GM18505 (cell line): Measurements from ENCODE around the gene DEXI.
A peak's percentile ranks its signal among the peaks of the same experiment; 100 is the strongest.

Experiments
- ATAC-seq: cut with Tn5 transposase; IDR thresholded peaks from one replicate; pipeline ENCODE4 v1.9.1; 2021; ENCODE audit not compliant: unreplicated experiment
- POLR2A ChIP-seq: IDR thresholded peaks from 4 replicates; pipeline ENCODE4 v1.6.1; 2011; ENCODE audit warnings: borderline replicate concordance; ENCODE audit not compliant: insufficient read depth, insufficient read length; ENCODE audit errors: extremely low read depth

The DEXI gene

DNA sequence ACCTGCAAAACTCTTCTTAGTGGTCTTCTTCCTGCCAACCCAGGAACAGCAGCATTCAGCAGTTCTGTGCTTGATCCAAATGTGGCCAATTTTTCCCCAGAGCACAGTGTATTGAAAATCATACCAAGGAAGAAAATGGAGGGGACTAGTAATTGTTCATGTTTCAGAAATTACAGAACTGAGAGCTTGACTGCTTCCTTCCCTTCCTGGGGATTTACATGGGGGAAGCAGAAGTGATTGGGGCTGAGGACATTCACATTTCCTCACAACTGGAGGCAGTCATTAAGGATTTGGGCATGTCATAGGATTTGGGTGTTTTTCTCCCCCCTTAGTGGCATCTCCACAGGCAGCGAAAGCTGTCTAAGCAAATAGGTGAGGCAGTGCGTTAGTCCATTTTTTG, 45.5 kb downstream of the DEXI start:
- ATAC-seq: no peak
- TF ChIP-seq POLR2A: peak; percentile 34

DNA sequence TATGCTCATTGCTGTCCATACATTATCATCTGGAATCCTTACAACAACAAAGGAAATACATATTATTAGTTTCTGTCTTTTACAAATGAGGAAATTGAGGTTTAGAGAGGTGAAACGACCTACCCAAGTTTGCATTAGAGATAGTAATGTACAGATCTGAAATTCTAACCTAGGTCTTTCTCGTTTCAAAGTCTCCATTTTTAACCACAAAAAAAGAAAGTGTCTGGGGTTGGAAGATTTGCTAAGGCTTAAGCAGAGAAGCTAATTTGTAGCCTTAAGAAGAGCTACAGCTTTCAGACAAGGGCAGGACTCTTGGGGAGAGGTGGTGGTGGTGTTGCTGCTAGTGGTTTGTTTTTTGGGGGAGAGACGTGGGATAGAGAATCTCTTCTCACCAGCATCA, 46.1 kb downstream of the DEXI start:
- no peak for TF ChIP-seq POLR2A
- ATAC-seq: no peak

DNA sequence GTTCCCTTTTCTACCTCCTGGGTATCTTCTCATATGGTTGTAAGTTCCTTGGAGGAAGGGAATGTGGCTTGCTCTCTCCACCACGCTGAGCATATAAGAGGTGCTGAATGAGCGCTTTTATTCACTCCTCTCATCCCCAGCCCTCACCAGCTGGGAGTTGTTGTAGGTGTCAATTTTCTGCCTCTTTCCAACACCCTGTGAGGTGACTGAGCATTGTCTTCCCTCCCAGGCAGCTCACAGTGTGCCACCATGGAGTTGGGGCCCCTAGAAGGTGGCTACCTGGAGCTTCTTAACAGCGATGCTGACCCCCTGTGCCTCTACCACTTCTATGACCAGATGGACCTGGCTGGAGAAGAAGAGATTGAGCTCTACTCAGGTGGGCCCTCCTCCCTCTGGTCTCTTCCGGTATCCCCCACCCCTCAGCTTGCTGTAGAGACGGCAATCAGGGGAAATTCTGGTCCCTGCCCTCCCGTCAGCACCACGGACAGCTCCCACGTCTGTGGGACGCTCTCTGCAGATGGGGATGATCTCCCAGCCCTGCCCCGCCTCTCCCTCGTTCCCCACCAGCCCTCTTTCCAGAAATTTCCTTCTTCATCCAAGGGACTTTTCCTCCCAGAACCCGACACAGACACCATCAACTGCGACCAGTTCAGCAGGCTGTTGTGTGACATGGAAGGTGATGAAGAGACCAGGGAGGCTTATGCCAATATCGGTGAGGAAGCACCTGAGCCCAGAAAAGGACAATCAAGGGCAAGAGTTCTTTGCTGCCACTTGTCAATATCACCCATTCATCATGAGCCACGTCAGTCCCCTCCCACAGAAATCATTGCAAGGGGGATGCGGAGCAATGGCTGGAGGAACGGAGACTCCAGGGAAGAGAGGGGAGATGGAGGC, 47.0 kb downstream of the DEXI start:
- TF ChIP-seq POLR2A: no peak
- ATAC-seq: no peak

DNA sequence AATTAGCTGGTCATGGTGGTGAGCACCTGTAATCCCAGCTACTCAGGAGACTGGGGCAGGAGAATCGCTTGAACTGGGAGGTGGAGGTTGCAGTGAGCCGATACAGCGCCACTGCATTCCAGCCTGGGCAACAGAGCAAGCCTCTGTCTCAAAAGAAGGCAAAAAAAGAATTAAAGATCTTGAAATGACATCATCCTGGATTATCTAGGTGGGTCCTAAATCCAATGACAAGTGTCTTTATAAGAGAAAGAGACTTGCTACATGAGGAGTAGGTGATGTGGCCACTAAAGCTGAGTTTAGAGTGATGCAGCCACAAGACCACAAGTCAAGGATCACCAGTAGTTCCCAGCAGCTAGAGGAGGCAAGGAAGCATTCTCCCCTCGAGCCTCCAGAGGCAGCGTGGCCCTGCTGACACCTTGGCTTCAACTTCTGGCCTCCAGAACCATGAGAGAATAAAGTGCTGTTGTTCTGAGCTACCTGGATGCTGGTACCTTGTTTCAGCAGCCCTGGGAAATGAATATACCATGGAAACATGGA, 49.4 kb downstream of the DEXI start:
- no peak for ATAC-seq
- TF ChIP-seq POLR2A: no peak

DNA sequence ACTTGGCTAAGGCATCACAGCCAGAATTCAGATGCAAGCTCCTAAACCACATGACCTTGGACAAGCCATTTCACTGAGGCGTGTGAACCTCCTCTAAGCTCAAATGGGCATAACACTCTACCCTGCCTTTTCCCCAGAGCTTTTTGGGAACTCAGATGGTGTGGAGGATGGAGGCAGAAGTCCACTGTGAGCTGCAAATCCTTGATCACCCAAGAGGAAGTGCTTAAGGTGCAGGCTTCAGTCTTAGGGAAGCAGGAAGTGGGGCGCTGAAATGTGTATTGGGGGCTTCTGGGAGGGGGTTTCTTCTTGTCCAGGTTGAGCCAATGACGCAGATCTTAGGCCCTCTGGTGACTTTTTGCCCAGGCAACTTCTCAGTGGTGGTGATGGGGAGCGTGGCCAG, 52.4 kb downstream of the DEXI start:
- no peak for ATAC-seq
- TF ChIP-seq POLR2A: no peak

DNA sequence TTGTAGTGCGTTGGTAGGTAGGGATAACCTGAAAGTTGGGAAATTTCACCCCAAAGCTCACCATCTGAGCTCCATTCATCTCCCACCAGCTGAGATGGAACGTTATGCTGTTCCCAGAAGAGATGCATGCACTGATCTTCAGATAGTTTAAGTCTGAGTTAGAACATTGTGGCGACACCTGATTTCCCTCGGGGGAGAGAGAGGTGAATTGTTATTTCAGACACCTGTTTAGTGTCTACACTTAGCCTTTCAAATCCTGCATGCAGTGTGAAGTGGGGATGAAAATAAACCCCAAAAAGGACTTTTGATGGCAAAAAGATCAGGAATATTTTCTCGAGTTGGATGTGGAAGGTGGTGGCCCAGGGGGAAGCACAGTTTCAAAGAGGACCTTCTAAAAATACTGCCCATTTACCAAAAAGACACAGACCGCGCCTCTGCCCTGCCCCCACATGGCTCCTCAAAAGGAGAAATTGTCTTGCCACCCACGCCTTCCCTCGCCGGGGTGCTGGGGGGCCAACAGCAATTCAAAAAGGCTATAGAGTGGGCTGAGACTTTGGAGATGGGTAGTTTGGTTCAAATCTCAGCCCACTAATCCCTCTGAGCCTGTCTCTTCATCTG, 53.8 kb downstream of the DEXI start:
- TF ChIP-seq POLR2A: no peak

DNA sequence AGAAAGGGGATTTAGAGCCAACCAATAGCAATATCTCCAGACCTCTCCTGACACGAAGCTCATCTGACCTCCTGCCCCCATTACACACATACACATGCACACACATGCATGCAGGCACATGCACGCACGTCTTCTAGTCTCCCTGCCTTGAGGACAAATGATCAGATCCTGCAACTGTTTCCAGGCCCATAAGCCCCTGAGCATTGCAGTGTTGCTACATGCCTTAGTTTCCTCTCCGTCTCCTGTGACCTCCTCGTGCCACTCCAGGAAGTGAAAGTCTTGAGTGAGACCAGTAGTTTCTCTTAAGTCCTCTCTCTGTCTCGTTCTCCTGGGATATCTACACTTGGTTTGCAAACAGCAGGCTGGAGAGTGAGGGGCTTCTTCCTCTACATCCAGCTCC, 57.0 kb downstream of the DEXI start:
- no peak for ATAC-seq
- no peak for TF ChIP-seq POLR2A

More for the DNA sequence above, 53.8 kb downstream of the DEXI start:
- no peak for ATAC-seq

DNA sequence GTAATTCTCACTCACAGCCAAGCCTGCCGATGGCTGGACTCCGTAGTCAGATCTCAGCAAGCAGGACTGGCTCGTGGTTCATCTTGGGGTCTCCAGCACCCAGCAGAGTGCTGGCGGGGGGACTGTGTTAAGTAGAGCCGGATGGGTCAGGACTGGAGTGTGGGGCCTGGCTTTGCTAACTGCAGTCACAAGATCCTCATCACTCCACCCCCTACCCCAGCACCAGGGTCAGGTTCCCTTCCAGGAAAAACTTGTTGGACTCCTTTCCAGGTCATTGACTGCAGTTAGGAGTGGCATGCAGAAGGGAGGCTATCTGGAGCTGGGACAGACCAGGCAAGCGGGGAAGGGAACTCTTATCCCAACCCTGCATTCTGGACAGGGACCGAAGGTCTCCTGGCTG, 59.3 kb downstream of the DEXI start:
- ATAC-seq: no peak
- peak; percentile 7 for TF ChIP-seq POLR2A

DNA sequence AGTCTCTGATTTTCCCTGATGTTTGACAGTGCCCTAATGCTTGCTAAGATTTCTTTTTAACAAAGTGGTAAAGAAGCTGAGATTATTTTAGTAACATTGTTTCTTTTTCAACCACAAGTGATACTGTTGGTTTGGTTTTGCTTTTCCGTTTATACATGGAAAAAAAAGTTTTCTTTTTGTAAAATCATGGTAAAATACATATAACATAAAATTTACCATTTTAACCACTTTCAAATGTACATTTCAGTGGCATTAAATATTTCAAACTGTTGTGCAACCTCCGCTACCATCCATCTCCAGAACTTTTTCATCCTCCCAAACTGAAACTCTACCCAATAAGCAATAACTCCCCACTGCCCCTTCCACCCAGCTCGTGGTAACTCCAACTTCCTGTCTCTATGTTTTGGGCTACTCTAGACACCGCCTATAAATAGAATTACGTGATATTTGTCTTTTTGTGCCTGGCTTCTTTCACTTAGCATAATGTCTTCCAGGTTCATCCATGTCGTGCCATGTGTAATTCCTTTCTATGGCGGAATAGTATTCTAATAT, 60.7 kb downstream of the DEXI start:
- no peak for TF ChIP-seq POLR2A
- ATAC-seq: no peak

DNA sequence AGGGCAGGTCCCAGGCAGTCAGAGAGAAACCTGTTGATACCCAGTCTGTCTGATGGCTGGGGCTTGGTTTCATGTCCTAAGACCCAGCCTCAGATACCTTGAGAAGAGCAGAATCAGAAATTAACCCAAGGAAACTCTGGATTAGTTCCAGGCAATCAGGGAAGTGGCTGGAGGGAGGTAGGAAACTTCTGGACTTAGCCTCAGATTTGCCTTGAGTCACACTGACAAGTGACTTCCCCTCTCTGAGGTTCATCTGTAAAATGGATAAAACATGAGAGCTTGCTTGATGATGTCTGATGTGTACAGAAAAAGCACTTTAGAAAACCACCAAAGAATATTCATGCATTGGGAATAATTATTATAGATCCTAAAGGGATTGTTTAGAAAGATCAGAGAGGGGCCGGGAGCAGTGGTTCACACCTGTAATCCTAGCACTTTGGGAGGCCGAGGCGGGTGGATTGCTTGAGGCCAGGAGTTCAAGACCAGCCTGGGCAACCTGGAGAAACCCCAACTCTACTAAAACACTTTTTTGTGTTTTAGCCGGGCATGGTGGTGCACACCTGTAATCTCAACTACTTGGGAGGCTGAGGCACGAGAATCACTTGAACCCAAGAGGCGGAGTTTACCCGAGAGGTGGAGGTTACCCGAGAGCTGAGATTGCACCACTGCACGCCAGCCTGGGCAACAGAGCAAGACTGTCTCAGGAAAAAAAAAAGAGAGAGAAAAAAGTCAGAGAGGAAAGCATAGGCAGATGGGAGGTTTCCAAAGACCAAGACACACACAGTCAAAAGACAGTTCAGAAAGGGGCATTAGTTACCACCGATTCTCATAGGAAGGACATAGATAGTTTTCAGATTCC, 61.4 kb downstream of the DEXI start:
- TF ChIP-seq POLR2A: no peak
- no peak for ATAC-seq

DNA sequence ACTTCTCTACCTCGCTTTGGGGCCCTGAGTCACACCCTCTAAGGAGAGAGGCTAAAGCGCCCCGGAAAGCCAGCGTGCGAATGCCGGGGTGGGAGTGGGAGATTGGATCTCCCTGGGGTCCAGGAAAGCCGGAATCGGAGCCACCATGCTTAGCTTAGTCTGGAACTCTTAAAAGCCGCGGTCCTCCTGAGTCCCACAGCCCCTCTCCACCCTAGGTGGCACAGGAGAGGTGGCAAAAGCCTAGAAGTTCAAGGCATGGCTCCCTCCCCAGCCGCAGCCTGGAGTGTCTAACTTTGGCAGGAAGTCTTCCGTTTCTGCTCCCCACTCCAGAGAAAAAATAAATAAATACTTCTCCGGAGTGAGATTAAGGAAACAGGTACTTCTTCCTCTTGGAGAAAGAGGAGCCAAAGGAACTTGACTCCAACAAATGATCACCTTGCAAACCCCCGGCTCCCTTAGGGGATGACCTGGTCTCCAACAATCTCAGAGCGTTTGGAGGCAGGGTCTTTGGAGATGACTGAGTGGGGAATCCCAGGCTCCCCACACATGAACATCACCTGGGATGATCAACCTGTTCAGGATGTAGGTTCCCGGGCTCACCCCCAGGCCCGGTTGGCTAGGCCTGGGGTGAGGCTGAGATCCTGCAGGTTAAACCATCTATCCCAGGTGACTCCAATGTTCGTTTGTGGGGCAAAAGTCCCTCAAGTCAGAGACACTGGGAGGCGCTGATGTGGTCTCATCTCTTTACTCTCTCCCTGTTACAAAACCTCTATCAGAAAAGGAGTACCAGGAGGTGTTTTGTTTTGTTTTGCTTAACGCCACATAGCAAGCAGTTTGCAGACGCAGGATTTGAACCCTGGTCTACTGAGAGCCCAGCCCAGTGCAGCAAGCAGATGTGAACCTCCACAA, 62.3 kb downstream of the DEXI start:
- no peak for TF ChIP-seq POLR2A
- no peak for ATAC-seq
